Left hindlimb (tissue), 1 donor: ENCODE measurements around the gene SCAPER.

Experiments used
- DNase-seq: peaks from one replicate; pipeline ENCODE4 v3.0.0-alpha.2; 2018

SCAPER gene

GRCh38 chr15:76386178-76386577, 519.0 kb downstream of the SCAPER start:
- DNase-seq = no peak

GRCh38 chr15:76384409-76384808, 520.7 kb downstream of the SCAPER start:
- DNase-seq = no peak

DNA sequence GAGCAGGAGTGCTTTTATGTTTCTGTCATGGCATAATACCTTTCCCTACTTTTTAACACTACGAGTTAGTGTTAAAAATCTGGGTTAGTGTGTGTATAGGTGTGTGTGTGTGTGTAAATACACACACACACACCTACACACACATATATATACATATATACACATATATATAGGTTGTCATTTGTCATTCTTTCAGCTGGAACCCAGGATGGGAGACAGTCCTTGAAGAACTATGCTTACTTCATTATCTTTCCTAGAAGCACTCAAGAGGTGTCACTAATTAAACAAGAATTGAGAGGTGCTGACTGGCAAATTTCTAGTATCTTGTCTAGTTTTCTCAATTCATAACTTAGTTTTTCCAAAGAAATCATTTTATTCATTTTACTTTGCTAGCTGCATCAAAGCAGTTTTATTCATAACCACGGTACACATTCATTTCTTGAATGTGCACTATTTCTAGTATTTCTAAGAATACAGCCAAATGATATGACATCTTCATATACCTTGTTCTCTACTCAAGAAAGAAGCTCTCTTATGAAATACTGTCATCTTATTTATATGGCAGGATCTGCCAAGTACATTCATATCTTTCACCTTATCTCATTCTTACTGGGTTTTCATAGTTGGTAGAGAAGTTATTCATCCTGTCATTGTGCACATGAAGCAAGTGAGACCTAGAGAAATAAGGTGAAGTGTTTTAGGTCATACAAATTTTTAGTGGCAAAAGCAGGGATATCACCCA, 522.0 kb downstream of the SCAPER start:
- DNase-seq = no peak

DNA sequence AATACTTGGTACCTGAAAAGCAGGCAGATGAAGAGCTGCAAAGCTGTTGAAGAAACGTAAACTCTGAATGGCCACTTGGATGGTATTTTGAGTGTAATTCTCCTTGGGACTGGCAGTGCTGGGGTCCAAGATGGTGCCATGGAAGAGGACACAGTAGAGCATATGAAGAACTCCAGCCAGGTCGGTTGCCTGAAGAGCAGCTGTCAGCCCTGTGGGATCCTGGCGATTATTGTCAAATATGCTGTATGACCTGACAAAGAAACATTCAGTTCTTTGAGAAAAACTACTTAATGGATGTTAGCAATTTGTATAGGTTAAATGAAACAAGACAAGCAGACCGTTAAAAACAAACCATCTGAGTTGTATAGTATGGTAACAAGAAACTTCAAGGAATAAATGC, 523.8 kb downstream of the SCAPER start:
- no peak for DNase-seq

DNA sequence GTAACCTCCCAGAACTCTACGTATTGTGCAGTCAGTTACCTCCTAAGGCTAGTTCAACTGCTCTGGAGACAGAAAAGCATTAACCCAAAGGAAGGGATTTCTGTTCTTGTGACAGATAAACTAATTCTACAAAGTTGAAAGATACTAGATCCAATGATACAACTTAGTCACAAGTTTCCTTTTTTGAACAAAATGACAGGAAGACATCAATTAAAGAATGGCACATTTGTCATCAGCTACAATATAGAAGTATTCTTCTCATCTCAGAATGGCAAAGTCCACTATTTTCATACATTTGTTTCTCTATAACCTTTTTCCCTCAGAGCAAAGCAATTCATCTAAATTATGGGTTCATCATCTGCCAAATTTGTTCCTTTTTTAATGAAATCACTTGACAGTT, 524.9 kb downstream of the SCAPER start:
- DNase-seq = no peak

DNA sequence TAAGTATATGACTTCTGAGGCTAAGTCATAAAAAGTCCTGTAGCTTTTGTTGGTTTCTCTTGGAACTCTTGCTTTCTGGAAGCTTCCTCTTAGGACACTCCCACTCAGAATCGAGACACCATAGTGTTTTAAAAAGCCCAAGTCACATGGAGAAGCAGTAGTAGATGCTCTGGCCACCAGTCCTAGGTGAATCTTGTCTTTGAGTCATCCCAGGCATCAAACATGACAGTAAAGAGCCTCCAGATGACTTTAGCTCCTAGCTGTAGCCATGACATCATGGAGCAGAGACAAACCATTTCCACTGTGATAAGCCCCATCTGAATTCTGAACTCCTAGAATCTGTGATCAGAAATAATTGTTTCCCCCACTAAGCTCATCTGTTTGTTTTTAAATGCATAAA, 526.4 kb downstream of the SCAPER start:
- DNase-seq = no peak

DNA sequence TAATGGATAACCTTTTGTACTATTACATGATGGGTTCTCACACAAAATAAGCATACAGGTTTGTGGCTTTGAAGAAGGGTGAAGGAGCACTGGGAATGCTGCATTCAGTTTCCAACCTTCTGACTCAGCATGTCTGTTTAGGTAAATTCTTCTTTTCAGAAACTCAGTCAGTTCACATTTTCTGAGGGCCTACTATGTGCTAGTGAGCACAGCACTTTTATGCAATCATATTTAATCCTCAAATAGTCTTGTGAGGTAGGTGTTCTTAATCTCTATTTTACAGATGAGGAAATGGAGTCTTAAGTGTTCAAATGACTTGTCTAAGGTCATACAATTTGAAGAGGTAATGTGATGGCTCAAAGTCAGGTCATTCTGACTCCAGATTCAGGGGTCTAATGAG, 527.4 kb downstream of the SCAPER start:
- DNase-seq = no peak

GRCh38 chr15:76377217-76377616, 527.9 kb downstream of the SCAPER start:
- DNase-seq = no peak

- DNase-seq = no peak
These were observed 528.3 kb downstream of the SCAPER start for GRCh38 chr15:76376816-76377215.

- no peak for DNase-seq
These were observed 529.1 kb downstream of the SCAPER start for GRCh38 chr15:76376029-76376428.

GRCh38 chr15:76368122-76368621, 537.0 kb downstream of the SCAPER start:
- DNase-seq = peak; percentile 54

- no peak for DNase-seq
These were observed 538.4 kb downstream of the SCAPER start for GRCh38 chr15:76366714-76367113.

DNA sequence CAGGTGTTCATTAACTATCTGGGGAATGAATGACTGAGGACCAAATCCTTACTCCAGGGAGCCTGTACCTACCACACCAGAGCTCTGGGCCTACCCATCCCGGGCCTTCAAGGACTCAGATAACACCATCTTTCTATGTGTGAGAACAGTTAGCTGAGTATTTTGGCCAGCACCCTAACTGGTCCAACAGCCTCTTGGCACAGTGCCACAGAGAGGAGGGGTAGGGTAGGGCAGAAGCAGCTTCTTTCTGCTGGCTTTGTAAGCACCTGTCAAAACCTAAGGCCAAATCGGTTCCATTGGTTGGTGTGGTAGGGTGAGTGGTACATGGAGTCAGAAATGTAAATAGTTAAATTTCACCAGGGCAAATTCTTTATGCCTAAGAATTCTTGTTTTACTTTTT, 541.9 kb downstream of the SCAPER start:
- DNase-seq = no peak

GRCh38 chr15:76360416-76360815, 544.7 kb downstream of the SCAPER start:
- no peak for DNase-seq

DNA sequence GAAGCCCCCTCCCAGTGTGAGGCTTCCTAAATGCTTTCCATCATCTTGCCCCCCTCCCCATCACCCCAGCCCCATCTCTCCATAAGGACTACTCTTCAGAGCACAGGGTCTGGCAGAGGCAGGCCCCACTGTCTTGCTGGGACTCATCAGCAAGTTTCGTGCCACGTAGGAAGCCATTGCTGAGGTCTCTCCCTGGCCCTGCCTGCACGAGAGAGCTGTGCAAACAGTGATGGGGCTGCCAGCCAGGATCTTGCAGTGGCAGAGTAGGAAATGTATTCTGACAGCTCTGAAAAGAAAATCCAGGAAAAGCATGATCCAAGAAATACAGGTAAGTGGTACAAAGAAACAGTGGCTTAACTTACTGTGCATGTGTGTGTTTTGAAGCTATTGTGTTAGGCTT, 546.0 kb downstream of the SCAPER start:
- no peak for DNase-seq

GRCh38 chr15:76358453-76358852, 546.7 kb downstream of the SCAPER start:
- no peak for DNase-seq

GRCh38 chr15:76354823-76355440, 550.2 kb downstream of the SCAPER start:
- no peak for DNase-seq

DNA sequence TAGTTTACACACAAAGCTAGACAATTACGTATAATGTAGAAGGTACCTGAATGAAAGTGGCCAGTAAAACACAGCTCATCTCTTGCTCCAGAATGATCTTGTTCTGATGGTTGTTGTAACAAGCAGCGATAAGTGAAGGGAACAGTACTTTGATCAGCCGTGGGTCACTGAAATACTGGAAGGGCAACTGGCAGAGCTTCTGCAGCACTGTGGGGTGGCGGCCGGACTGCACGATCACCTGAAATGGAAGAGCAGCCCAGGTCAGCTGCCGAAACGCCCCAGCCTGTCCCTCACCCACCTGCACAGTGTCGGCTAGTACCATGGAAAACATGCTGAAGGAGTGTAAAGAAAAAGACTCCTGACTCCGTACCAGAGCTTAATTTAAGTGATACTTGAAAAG, 551.2 kb downstream of the SCAPER start:
- no peak for DNase-seq

- no peak for DNase-seq
These were observed 552.0 kb downstream of the SCAPER start for GRCh38 chr15:76353023-76353577.

DNA sequence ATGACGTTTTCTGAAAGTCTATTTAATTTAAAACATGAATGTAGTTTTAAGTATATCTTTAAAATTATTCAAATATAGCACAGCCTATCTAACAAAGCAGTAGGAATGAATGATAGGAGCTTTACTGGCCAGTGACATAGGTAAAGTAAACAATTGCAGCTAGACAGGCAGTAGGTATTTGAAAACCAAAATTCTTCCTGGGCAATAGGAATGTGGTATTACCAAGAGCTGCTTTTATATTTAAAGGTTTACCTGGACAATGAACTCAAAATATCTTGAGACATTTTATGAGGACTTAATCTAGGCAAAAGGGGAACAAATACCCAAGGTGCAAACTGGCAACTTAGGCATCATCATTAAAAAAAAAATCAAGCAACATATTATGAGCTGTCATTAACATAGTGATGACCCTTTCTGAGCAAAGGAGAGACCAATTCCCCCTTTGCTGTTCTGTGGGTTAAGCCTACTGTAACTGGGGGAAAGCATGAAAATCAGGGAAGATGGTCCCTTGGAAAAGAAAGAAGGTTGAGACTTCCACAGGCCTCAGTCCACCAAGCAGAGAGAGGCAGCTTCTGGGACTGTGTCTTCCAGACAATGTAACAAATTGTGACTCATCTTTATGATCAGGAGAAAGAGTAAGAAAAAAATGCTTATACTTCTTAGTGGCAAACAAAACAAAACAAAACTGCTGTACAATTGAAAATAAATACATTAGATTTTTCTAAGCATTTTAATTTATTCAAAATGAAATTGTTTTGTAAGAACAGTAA, 555.7 kb downstream of the SCAPER start:
- DNase-seq = no peak

- no peak for DNase-seq
These were observed 557.6 kb downstream of the SCAPER start for GRCh38 chr15:76347482-76348055.

- DNase-seq = no peak
These were observed 558.3 kb downstream of the SCAPER start for GRCh38 chr15:76346669-76347481.
